Inflammatory macrophage (primary cell): Measurements from ENCODE around the gene PTBP1.
"Not testable (repeated sequence)": the region's sequence is repeated elsewhere in the genome, so short reads cannot be mapped to it uniquely, and the experiment has no call there.

Experiments
- DNase-seq, 2 donors: peaks; one replicate each; pipeline ENCODE4 v3.0.0-alpha.2; 2020 to 2022

The PTBP1 gene

DNA sequence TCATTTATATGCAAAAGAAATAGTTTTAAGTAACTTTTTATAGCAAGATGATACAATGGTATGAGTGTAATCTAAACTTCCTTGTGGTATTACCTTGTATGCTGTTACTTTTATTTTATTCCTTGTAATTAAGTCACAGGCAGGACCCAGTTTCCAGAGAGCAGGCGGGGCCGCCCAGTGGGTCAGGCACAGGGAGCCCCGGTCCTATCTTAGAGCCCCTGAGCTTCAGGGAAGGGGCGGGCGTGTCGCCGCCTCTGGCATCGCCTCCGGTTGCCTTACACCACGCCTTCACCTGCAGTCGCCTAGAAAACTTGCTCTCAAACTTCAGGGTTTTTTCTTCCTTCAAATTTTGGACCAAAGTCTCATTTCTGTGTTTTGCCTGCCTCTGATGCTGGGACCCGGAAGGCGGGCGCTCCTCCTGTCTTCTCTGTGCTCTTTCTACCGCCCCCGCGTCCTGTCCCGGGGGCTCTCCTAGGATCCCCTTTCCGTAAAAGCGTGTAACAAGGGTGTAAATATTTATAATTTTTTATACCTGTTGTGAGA lies 14.3 kb downstream of the PTBP1 start:
- no peak for DNase-seq

- no peak for DNase-seq
Observed at GRCh38 chr19:812049-812746, 14.9 kb downstream of the PTBP1 start.

GRCh38 chr19:812747-813218 lies 15.5 kb downstream of the PTBP1 start:
- no peak for DNase-seq

- no peak for DNase-seq
Observed at GRCh38 chr19:813219-814151, 16.2 kb downstream of the PTBP1 start.

- DNase-seq, result no peak
Observed at GRCh38 chr19:814152-815078, 17.2 kb downstream of the PTBP1 start.

DNA sequence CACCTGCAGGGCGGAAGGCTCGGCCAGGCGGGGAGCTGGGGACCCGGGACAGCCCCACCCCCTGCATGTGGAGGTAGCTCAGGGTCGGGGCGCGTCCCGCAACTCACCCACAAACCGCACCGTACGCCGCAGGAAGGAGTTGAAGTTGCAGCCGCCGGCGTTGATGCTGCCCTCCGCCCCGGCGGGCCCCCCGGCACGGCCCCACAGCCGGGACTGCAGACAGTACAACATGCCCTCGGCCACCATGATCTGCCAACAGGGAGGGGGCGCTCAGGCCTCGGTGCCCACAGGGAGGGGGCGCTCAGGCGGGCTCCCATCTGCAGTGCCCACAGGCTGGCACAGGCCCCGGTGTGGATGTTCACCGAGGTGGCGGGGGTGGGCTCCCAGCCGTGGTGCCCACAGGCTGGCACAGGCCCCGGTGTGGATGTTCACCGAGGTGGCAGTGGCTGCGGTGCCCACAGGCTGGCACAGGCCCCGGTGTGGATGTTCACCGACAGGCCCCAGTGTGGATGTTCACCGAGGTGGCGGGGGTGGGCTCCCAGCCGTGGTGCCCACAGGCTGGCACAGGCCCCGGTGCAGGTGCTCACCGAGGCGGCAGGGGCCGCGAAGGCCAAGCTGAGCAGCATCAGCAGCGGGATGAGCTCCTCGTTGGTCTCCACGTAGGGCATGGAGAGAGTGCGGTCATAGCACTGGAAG lies 18.0 kb downstream of the PTBP1 start:
- no peak for DNase-seq

DNA sequence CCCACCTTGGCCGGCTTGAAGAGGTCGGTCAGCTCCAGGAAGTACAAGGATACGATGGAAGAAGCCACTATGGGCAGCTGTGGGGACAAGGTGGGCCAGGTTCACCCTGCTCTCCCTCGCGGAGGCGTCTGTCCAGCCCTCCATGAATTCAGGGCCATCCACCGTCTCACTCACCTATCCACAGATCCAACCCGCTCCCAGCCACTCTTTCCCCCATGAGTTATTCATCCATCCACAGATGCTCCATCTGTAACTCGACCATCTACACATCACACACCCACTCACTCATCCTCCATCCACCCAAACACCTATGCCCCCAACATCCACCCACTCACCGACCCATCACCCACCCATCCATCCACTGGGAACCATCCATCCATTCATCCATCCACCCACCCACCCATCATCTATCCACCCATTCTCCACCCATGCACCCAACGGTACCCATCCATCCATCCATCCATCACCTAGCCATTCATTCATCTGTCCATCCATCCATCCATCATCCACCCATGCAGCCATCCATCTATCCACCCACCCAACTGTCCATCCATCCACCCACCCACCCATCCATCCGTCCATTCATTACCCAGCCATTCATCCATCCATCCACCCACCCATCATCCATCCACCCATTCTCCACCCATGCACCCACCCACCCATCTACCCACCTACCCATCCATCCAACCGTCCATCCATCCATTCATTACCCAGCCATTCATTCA lies 18.7 kb downstream of the PTBP1 start:
- DNase-seq, result no peak

DNA sequence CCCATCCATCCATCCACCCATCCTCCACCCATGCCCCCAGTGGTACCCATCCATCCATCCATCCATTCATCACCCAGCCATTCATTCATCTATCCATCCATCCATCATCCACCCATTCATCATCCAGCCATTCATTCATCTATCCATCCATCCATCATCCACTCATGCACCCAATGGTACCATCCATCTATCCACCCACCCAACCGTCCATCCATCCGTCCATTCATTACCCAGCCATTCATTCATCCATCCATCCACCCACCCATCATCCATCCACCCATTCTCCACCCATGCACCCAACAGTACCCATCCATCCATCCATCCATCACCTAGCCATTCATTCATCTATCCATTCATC lies 19.2 kb downstream of the PTBP1 start:
- DNase-seq, result no peak

DNA sequence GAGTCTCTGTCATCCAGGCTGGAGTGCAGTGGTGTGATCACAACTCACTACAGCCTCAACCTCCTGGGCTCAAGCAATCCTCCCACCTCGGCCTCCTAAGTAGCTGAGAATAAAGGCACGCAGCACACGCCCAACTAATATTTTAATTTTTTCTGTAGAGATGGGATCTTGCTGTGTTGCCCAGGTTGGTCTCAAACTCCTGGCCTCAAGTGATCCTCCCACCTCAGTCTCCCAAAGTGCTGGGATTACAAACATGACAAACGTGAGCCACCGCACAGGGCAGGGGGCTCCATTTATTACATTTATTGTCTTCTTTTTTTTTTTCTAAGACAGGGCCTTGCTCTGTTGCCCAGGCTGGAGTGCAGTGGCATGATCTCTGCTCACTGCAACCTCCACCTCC lies 23.0 kb downstream of the PTBP1 start:
- DNase-seq, result not testable (repeated sequence)

DNA sequence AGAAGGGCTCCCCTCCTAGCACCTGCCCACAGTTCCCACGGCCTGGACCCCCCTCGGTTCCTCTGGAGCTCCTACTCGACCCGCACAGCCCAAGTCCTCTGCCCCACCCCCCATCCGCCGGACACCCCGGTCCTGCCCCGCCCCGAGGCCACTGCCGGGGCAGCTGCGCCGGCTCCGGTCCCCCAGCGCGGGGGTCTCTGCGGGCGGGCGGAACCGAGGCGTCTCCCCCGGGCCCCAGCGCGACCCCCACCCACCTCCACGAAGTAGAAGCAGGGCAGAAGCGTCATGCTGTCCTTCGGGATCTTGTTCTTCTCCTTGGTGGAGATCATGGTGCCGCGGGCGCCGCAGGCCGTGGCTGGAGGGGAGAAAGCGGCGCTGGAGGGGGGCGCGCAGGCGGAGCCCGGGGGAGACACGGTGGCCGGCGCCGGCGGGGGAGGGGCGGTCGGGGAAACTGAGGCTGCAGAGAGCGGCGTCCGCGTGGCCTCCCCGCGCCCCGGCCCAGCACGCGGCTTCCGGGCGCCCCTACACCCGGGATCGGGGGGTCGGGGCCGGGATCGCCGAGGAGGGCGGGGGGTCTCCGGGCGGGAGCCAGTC lies 24.1 kb downstream of the PTBP1 start:
- DNase-seq, result no peak

DNA sequence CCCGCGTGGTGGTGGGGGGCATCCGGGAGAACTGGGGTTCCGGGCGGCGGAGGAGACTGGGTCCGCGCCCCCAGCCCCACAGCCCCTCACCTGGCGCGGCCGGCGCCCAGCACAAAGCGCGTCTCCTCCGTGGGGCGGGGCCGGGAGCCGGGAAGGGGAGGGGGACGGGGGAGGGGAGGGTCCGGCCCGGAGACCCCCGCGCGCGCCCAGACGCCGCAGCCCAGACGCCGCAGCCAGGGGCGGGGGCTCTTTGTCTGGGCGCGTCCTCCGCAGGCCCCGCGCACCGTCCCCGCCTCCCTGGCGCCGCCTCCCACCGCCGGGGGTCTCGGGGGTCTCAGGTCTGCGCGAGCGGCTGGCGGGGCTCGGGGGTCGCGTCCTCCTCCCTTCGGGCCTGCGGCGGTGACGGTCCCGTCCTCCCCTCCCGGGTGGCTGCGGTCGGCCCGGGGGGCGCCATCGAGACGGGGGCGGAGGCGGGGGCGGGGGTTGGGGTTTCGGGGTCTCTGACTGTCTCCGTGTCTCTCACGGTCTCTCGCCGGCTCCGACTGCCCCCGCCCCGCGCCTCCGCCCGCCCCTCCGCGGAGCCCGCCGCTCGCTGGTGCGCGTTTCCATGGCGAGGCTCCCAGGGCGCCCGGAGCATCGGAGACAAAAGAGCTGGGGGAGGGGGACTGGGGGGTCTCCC lies 24.7 kb downstream of the PTBP1 start, which contains the start of gene PLPPR3:
PLPPR3 (minus strand) TSS at position 131 of the 679 bp plus-strand sequence. CDS start 396 bp downstream, outside the sequence.
- no peak for DNase-seq

DNA sequence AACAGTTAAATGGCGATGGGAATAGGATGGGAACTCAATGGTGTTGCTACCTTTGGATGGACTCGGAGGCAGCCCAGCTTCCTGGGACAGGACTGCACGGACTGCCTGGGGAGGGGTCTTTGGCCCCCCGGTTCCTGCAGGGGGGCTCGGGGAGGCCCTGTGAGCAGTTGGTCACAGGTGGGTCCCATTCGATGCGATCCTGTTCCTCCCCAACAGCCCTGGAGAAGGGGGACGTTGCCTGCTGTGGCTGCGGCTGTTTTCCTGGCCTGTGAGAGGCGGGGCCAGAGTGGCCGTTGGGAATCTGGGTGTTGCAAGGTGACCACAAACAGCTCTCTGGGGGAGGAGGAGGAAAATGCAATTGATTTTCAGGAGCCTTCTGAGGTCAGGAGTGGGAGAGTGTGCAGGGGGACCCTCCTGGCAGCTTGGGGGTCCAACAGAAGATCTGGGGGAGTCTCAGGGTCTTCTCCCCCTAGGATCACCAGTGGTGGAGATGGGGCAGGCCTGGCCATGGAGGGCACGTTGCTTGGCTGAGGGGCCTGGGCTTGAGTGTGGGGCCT lies 26.4 kb downstream of the PTBP1 start:
- peak; percentile 38 to 47 for DNase-seq

DNA sequence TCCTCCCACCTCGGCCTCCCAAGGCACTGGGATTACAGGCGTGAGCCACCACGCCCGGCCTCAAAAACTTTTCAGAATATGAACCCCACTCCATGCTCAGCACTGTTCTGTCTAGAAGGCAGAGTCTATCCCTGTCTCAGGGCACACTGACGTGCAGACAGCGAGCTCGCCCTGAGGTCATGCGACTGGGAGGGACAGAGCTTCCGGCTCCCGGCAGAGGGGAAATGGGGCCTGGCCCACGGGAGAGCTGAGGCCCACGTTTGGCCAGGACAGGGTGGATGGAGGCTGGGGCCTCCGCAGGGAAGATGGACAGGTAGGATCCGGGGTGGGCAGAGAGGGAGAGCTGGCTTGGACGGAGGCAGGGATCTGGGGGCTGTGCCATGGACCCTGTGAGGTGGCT lies 27.6 kb downstream of the PTBP1 start:
- DNase-seq, result peak; percentile 73 to 85

DNA sequence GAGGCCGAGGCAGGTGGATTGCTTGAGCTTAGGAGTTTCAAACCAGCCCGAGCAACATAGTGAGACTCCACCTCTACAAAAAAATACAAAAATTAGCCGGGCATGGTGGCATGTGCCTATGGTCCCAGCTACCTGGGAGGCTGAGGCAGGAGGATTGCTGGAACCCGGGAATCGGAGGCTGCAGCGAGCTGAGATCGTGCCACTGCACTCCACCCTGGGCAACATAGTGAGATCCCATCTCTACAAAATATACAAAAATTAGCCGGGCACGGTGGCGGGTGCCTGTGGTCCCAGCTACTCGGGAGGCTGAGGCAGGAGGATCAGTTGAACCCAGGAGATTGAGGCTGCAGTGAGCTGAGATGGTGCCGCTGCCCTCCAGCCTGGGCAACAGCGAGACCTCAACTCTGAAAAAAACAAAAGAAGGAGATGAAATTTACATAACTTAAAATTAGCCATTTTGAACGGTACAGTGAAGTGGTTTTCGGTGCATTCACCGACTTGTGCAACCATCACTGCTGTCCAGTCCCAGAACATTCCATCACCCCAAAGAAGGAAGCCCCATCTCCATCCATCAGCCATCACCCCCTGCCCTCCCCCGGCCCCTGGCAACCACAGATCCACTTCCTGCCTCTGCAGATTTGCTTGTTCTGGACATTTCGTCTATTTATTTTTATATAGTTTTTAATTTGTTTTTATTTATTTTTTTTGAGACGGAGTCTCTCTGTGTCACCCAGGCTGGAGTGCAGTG lies 28.8 kb downstream of the PTBP1 start:
- DNase-seq, result peak in 1 of 2 donors; percentile 42

DNA sequence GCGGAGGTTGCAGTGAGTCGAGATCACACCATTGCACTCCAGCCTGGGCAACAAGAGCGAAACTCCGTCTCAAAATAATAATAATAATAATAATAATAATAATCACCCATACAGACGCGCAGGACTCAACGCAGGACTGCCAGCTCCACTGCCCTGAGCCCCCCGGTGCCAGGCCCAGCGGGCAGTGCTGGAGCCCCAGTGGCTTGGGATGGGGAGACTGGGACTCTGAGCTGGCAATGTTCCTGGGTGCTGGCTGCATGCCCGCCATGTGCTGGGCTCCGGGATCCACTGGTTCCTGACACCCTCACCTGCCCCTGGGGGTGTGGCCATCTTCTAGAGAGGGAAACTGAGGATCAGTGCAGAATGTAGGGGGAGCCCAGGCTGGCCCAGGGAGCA lies 30.1 kb downstream of the PTBP1 start:
- DNase-seq, result no peak

DNA sequence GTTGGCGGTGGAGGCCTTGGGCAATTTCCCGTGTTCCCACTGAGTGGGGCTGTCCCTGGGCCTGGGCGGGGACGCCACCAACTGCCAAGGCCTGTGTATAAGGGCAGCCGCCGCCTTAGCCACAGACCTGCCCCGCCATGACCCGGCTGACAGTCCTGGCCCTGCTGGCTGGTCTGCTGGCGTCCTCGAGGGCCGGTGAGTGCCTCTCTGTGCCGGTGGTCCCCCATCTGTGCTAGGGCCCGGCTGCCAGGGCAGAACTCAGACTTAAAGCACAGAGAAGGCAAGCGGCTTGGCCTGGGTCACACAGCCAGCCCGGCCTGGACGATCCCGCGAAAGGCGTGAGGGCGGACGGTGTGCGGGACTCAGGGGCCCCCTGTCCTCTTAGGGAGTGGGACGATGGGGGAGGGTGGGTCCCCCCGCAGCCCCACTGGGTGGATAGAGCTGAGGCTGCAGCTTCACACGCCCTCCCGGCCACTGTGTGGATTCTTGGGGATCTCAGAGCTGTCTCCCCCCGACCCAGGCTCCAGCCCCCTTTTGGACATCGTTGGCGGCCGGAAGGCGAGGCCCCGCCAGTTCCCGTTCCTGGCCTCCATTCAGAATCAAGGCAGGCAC lies 30.6 kb downstream of the PTBP1 start, which contains the start of gene AZU1:
AZU1 (plus strand) TSS at position 128 of the 612 bp plus-strand sequence; CDS start at position 138, 10 bp downstream.
- DNase-seq, result peak; percentile 80 to 84

- DNase-seq, result no peak
Observed at GRCh38 chr19:829129-829758, 32.0 kb downstream of the PTBP1 start.
